ENCODE data around the gene CCDC70.
A peak's percentile ranks its signal among the peaks of the same experiment; 100 is the strongest.
"Not testable (repeated sequence)": the region's sequence is repeated elsewhere in the genome, so short reads cannot be mapped to it uniquely, and the experiment has no call there.

Gene CCDC70

GRCh38 chr13:51865838-51866237, 4.1 kb downstream of the CCDC70 start:
- no peak for DNase-seq

GRCh38 chr13:51867062-51867461, 5.3 kb downstream of the CCDC70 start:
- no peak for DNase-seq

GRCh38 chr13:51869916-51870315, 8.1 kb downstream of the CCDC70 start:
- no peak for DNase-seq

- DNase-seq, result no peak
Measured at GRCh38 chr13:51870616-51871015, 8.8 kb downstream of the CCDC70 start.

GRCh38 chr13:51873117-51873798, 11.5 kb downstream of the CCDC70 start:
- DNase-seq, result no peak

GRCh38 chr13:51873837-51874236, 12.1 kb downstream of the CCDC70 start:
- no peak for DNase-seq

GRCh38 chr13:51874651-51875050, 12.9 kb downstream of the CCDC70 start:
- no peak for DNase-seq

- DNase-seq, result no peak
Measured at GRCh38 chr13:51879133-51879532, 17.4 kb downstream of the CCDC70 start.

- DNase-seq, result no peak
Measured at GRCh38 chr13:51881296-51881695, 19.5 kb downstream of the CCDC70 start.

- no peak for DNase-seq
Measured at GRCh38 chr13:51882570-51883225, 20.9 kb downstream of the CCDC70 start.

- DNase-seq, result no peak
Measured at GRCh38 chr13:51883226-51883600, 21.4 kb downstream of the CCDC70 start.

- DNase-seq, result no peak
Measured at GRCh38 chr13:51885651-51886050, 23.9 kb downstream of the CCDC70 start.

- DNase-seq, result no peak
Measured at GRCh38 chr13:51887468-51887867, 25.7 kb downstream of the CCDC70 start.

- no peak for DNase-seq
Measured at GRCh38 chr13:51892657-51893056, 30.9 kb downstream of the CCDC70 start.

- DNase-seq, result no peak
Measured at GRCh38 chr13:51894239-51894638, 32.5 kb downstream of the CCDC70 start.

GRCh38 chr13:51895906-51896888, 34.4 kb downstream of the CCDC70 start:
- DNase-seq, result peak; percentile 47 to 53

- no peak for DNase-seq
Measured at GRCh38 chr13:51900471-51900870, 38.7 kb downstream of the CCDC70 start.

- no peak for DNase-seq
Measured at GRCh38 chr13:51902776-51903175, 41.0 kb downstream of the CCDC70 start.

- DNase-seq, result no peak
Measured at GRCh38 chr13:51905787-51906186, 44.0 kb downstream of the CCDC70 start.

- DNase-seq, result no peak
Measured at GRCh38 chr13:51906581-51906980, 44.8 kb downstream of the CCDC70 start.

GRCh38 chr13:51907040-51907732, 45.4 kb downstream of the CCDC70 start:
- no peak for DNase-seq

GRCh38 chr13:51909265-51909664, 47.5 kb downstream of the CCDC70 start:
- not testable (repeated sequence) for DNase-seq

GRCh38 chr13:51910508-51910907, 48.7 kb downstream of the CCDC70 start:
- no peak for DNase-seq
